RWPE1 (cell line): ENCODE results near the gene KASH5.

Experiments
- CTCF ChIA-PET: fragments of 350-600 bp; sonication (Branson Sonifier 250); formaldehyde crosslinking; extraction: SDS; loops from one replicate; lab custom pipeline; 2021; lab: Yijun Ruan, JAX
- POLR2A ChIA-PET: fragments of 400-600 bp; formaldehyde crosslinking; extraction: SDS; loops from one replicate; lab custom pipeline; 2020; ENCODE audit warnings: antibody characterized with exemption; ENCODE audit not compliant: low non-redundant PET; lab: Yijun Ruan, JAX
- DNase-seq: peaks from one replicate; pipeline ENCODE4 v3.0.0; 2012; ENCODE audit warnings: low spot score
- H3K27ac ChIP-seq: fragments of 450-650 bp; 2 replicates; pipeline ENCODE4 v1.5.1; 2017
- CTCF ChIP-seq: fragments of 450-650 bp; conservative IDR thresholded peaks from 2 replicates; pipeline ENCODE4 v1.5.1; 2017; ENCODE audit warnings: low read depth, mild to moderate bottlenecking

Gene KASH5

GRCh38 chr19:49411681-49412326, 23.8 kb downstream of the KASH5 start:
- no peak for TF ChIP-seq CTCF
- no peak overlapping the region for H3K27ac ChIP-seq
- ChIA-PET POLR2A (no interaction called here), CTCF (interaction anchor here (0.6 kb wide), 1 partner anchor 22 kb away, joined by 5 read pairs; no protein-coding TSS in a partner anchor)
- no peak for DNase-seq

GRCh38 chr19:49413348-49413747, 25.3 kb downstream of the KASH5 start:
- no peak for DNase-seq
- ChIA-PET CTCF (interaction anchor here (0.7 kb wide), 1 partner anchor 112 kb away, joined by 3 read pairs; no protein-coding TSS in a partner anchor), POLR2A (no interaction called here)
- TF ChIP-seq CTCF = no peak
- H3K27ac ChIP-seq = no peak overlapping the region

GRCh38 chr19:49414256-49414655, 26.2 kb downstream of the KASH5 start:
- ChIA-PET POLR2A (no interaction called here), CTCF (interaction anchor here (0.5 to 0.6 kb wide), 2 partner anchors 24 to 60 kb away, joined by 3 read pairs; no protein-coding TSS in a partner anchor)
- no peak overlapping the region for H3K27ac ChIP-seq
- no peak for TF ChIP-seq CTCF
- DNase-seq = no peak

- no peak for TF ChIP-seq CTCF
- DNase-seq = no peak
- CTCF ChIA-PET = interaction anchor here (0.6 kb wide), 1 partner anchor 11 kb away, joined by 3 read pairs; no protein-coding TSS in a partner anchor
- POLR2A ChIA-PET = no interaction called here
- no peak overlapping the region for H3K27ac ChIP-seq
Measured at GRCh38 chr19:49415102-49415809, 27.2 kb downstream of the KASH5 start.

- no peak overlapping the region for H3K27ac ChIP-seq
- TF ChIP-seq CTCF = no peak
- ChIA-PET CTCF (no interaction called here), POLR2A (no interaction called here)
- no peak for DNase-seq
Measured at GRCh38 chr19:49415810-49416200, 27.8 kb downstream of the KASH5 start.

- ChIA-PET CTCF (interaction anchor here (0.6 kb wide), 1 partner anchor 727 kb away, joined by 3 read pairs; no protein-coding TSS in a partner anchor), POLR2A (interaction anchor here (0.6 kb wide), 1 partner anchor 394 kb away, joined by 6 read pairs; no protein-coding TSS in a partner anchor)
- no peak for DNase-seq
- TF ChIP-seq CTCF = no peak
- H3K27ac ChIP-seq = no peak overlapping the region
Measured at GRCh38 chr19:49417088-49417487, 29.0 kb downstream of the KASH5 start.
